ENCODE measurements around the gene BRINP3. TPM values are rescaled to one million over a fixed set of nuclear protein-coding genes. Genes with fewer than 3 reads are reported as not detected.

The BRINP3 gene
- total RNA-seq, 2 donors from 2014 or later, result not detected

- 88 to 100% methylated on average over 1 to 3 of the region's 3 CpGs for WGBS, 2 experiments (ENCODE audit: insufficient coverage in 1 of 2, insufficient read length in 1 of 2)
- H3K27ac Mint-ChIP-seq, result no peak overlapping the region
- no peaks in the 10 kb centered on the region for H3K27me3 ChIP-seq (ENCODE audit: control insufficient read depth, insufficient read depth, low read length, poor library complexity, severe bottlenecking)
- no peak overlapping the region for H3K27ac ChIP-seq (ENCODE audit: low read depth, low read length)
- TF ChIP-seq, protein P1, sequence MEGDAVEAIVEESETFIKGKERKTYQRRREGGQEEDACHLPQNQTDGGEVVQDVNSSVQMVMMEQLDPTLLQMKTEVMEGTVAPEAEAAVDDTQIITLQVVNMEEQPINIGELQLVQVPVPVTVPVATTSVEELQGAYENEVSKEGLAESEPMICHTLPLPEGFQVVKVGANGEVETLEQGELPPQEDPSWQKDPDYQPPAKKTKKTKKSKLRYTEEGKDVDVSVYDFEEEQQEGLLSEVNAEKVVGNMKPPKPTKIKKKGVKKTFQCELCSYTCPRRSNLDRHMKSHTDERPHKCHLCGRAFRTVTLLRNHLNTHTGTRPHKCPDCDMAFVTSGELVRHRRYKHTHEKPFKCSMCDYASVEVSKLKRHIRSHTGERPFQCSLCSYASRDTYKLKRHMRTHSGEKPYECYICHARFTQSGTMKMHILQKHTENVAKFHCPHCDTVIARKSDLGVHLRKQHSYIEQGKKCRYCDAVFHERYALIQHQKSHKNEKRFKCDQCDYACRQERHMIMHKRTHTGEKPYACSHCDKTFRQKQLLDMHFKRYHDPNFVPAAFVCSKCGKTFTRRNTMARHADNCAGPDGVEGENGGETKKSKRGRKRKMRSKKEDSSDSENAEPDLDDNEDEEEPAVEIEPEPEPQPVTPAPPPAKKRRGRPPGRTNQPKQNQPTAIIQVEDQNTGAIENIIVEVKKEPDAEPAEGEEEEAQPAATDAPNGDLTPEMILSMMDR (conservative IDR thresholded peaks at IDR 0.05), result no peak
- no peak overlapping the region for H3K4me3 Mint-ChIP-seq
- no peaks in the 10 kb centered on the region for H3K4me1 ChIP-seq (ENCODE audit: control insufficient read depth, insufficient read depth, low read length)
- H3K4me3 ChIP-seq (ENCODE audit: low read length), result no peak overlapping the region
- H3K36me3 Mint-ChIP-seq (ENCODE audit: low read depth), result no peaks in the 10 kb centered on the region
- H3K9me3 Mint-ChIP-seq, result no peaks in the 10 kb centered on the region
- no peaks in the 10 kb centered on the region for H3K9me3 ChIP-seq (ENCODE audit: control insufficient read depth, low read length)
- no peak overlapping the region for H3K9ac ChIP-seq (ENCODE audit: extremely low read depth, low read length, poor library complexity, severe bottlenecking)
- no peaks in the 10 kb centered on the region for H3K4me1 Mint-ChIP-seq
- no peaks in the 10 kb centered on the region for H3K27me3 Mint-ChIP-seq (ENCODE audit: insufficient read depth)
- no peaks in the 10 kb centered on the region for H3K36me3 ChIP-seq (ENCODE audit: control insufficient read depth, insufficient read depth, low read length)
- no peak for DNase-seq
These were observed 74.3 kb downstream of the BRINP3 start for GRCh38 chr1:190403402-190403801.

DNA sequence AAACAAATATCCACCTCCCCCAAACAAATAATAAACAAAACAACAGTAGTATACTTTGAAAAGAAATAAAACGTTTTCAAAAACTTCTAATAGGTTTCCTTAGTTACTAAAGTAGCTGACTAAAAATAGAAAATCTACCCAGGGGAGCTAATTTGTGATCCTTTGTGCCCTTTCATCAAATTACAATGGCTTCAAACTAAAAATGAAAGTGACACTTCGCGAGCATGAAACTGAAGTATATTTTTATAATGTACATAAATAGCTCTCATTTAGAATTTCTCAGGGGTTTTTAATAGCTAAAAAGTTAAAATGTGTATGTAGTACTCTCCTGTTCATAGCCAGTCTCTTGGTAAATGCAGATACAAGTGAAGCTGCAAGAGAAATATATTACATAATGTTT is 78.4 kb downstream of the BRINP3 start:
- H3K27me3 Mint-ChIP-seq (ENCODE audit: insufficient read depth), result no peaks in the 10 kb centered on the region
- H3K4me3 Mint-ChIP-seq, result no peak overlapping the region
- H3K9ac ChIP-seq (ENCODE audit: extremely low read depth, low read length, poor library complexity, severe bottlenecking), result no peak overlapping the region
- no peaks in the 10 kb centered on the region for H3K4me1 ChIP-seq (ENCODE audit: control insufficient read depth, insufficient read depth, low read length)
- no peaks in the 10 kb centered on the region for H3K9me3 Mint-ChIP-seq
- H3K27ac ChIP-seq (ENCODE audit: low read depth, low read length), result no peak overlapping the region
- H3K27me3 ChIP-seq (ENCODE audit: control insufficient read depth, insufficient read depth, low read length, poor library complexity, severe bottlenecking), result no peaks in the 10 kb centered on the region
- TF ChIP-seq, protein P1 (conservative IDR thresholded peaks at IDR 0.05), result no peak
- no peaks in the 10 kb centered on the region for H3K9me3 ChIP-seq (ENCODE audit: control insufficient read depth, low read length)
- no peaks in the 10 kb centered on the region for H3K4me1 Mint-ChIP-seq
- no peaks in the 10 kb centered on the region for H3K36me3 Mint-ChIP-seq (ENCODE audit: low read depth)
- H3K4me3 ChIP-seq (ENCODE audit: low read length), result no peak overlapping the region
- H3K27ac Mint-ChIP-seq, result no peak overlapping the region
- WGBS, 2 experiments (ENCODE audit: insufficient coverage in 1 of 2, insufficient read length in 1 of 2), result 54% methylated on average over 1 of the region's 3 CpGs; no CpG with 5 or more reads in 1 of the 2 experiments
- no peak for DNase-seq
- H3K36me3 ChIP-seq (ENCODE audit: control insufficient read depth, insufficient read depth, low read length), result no peaks in the 10 kb centered on the region

DNA sequence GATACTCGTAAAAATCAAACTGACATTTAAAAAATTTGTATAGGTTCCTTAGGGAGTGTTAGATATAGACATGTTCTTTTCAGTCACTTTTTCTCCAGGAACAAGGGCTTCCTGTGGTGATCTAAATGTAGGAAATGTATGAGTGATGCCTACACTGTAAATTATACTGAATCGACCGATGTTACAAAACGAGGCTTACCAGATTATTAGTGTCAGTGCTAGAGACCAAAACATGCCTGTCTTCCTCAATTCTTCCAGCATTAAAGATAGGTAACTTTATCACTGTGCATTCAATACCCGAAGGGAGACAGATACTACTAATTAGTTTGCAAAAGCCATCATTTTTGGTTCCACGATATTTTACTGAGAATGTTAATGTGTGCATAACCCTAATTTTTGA is 86.1 kb downstream of the BRINP3 start:
- Histone ChIP-seq H3K27ac (ENCODE audit: low read depth, low read length) (no peak overlapping the region), H3K9ac (ENCODE audit: extremely low read depth, low read length, poor library complexity, severe bottlenecking) (no peak overlapping the region), H3K27me3 (ENCODE audit: control insufficient read depth, insufficient read depth, low read length, poor library complexity, severe bottlenecking) (no peaks in the 10 kb centered on the region), H3K36me3 (ENCODE audit: control insufficient read depth, insufficient read depth, low read length) (no peaks in the 10 kb centered on the region), H3K4me3 (ENCODE audit: low read length) (no peak overlapping the region), H3K9me3 (ENCODE audit: control insufficient read depth, low read length) (no peaks in the 10 kb centered on the region), H3K4me1 (ENCODE audit: control insufficient read depth, insufficient read depth, low read length) (no peaks in the 10 kb centered on the region)
- TF ChIP-seq, protein P1 (conservative IDR thresholded peaks at IDR 0.05), result no peak
- Mint-ChIP-seq H3K36me3 (ENCODE audit: low read depth) (no peaks in the 10 kb centered on the region), H3K9me3 (no peaks in the 10 kb centered on the region), H3K27ac (no peak overlapping the region), H3K4me3 (no peak overlapping the region), H3K27me3 (ENCODE audit: insufficient read depth) (no peaks in the 10 kb centered on the region), H3K4me1 (no peaks in the 10 kb centered on the region)
- no peak for DNase-seq
- WGBS, 2 experiments (ENCODE audit: insufficient coverage in 1 of 2, insufficient read length in 1 of 2), result 78 to 88% methylated on average over 4 to 5 of the region's 6 CpGs
